ENCODE measurements around the gene SPTBN5. TPM values are rescaled to one million over a fixed set of nuclear protein-coding genes. Genes with fewer than 3 reads are reported as not detected.

The SPTBN5 gene
- total RNA-seq, 2 experiments from 2014 or later: 0.11 to 0.14 TPM

- no peak for ATAC-seq
- ChIA-PET CTCF (interaction anchor here (1.1 to 1.9 kb wide), 2 partner anchors 23 to 135 kb away, joined by 3 to 5 read pairs; partner anchors contain the start of gene MAPKBP1), POLR2A (interaction anchor here (1.0 kb wide), 1 partner anchor 92 kb away, joined by 3 read pairs; no protein-coding TSS in a partner anchor)
- Mint-ChIP-seq H3K4me3 (no peak overlapping the region), H3K9me3 (no peaks in the 10 kb centered on the region), H3K27me3 (no peaks in the 10 kb centered on the region), H3K36me3 (ENCODE audit: low read depth) (peaks cover 19% of the 10 kb centered on the region), H3K4me1 (ENCODE audit: low read depth) (peaks cover 7% of the 10 kb centered on the region), H3K27ac (no peak overlapping the region)
- TF ChIP-seq CTCF (IDR thresholded peaks at IDR 0.05): no peak
- no peak for DNase-seq
- intact Hi-C loops (cut with micrococcal nuclease): no loop called here
These were observed 15.0 kb upstream of the SPTBN5 start for GRCh38 chr15:41908736-41909461.

GRCh38 chr15:41907141-41907540 is 13.3 kb upstream of the SPTBN5 start:
- Mint-ChIP-seq H3K4me1 (ENCODE audit: low read depth) (peaks cover 7% of the 10 kb centered on the region), H3K4me3 (no peak overlapping the region), H3K36me3 (ENCODE audit: low read depth) (peaks cover 25% of the 10 kb centered on the region), H3K9me3 (no peaks in the 10 kb centered on the region), H3K27ac (no peak overlapping the region), H3K27me3 (no peaks in the 10 kb centered on the region)
- DNase-seq (no peak), ATAC-seq (no peak)
- ChIA-PET POLR2A (no interaction called here), CTCF (interaction anchor here (1.2 to 5.9 kb wide), 2 partner anchors 82 to 134 kb away, joined by 3 to 70 read pairs; partner anchors contain the start of gene MAPKBP1)
- no peak for TF ChIP-seq CTCF (IDR thresholded peaks at IDR 0.05)
- intact Hi-C loops (cut with micrococcal nuclease): no loop called here

- peaks cover 25% of the 10 kb centered on the region for H3K36me3 Mint-ChIP-seq (ENCODE audit: low read depth)
- H3K27me3 Mint-ChIP-seq: no peaks in the 10 kb centered on the region
- POLR2A ChIA-PET: no interaction called here
- H3K4me1 Mint-ChIP-seq (ENCODE audit: low read depth): peaks cover 7% of the 10 kb centered on the region
- no peak for TF ChIP-seq CTCF (IDR thresholded peaks at IDR 0.05)
- H3K9me3 Mint-ChIP-seq: no peaks in the 10 kb centered on the region
- ATAC-seq (no peak), DNase-seq (no peak)
- intact Hi-C loops (cut with micrococcal nuclease): no loop called here
- H3K27ac Mint-ChIP-seq: no peak overlapping the region
- no peak overlapping the region for H3K4me3 Mint-ChIP-seq
- CTCF ChIA-PET: interaction anchor here (1.2 to 5.9 kb wide), 3 partner anchors 12 to 134 kb away, joined by 3 to 70 read pairs (median 3); partner anchors contain the start of gene MAPKBP1
These were observed 12.8 kb upstream of the SPTBN5 start for GRCh38 chr15:41906608-41907007.

GRCh38 chr15:41905036-41905793 is 11.4 kb upstream of the SPTBN5 start:
- no peak overlapping the region for H3K27ac Mint-ChIP-seq
- ChIA-PET POLR2A (interaction anchor here (1.4 kb wide), 1 partner anchor 12 kb away, joined by 4 read pairs; no protein-coding TSS in a partner anchor), CTCF (interaction anchor here (0.6 to 5.9 kb wide), 42 partner anchors 10 to 439 kb away, joined by 3 to 70 read pairs (median 4); partner anchors contain the start of genes EHD4, MAPKBP1 and SPTBN5)
- H3K36me3 Mint-ChIP-seq (ENCODE audit: low read depth): peaks cover 26% of the 10 kb centered on the region
- DNase-seq: no peak
- H3K27me3 Mint-ChIP-seq: no peaks in the 10 kb centered on the region
- peaks cover 7% of the 10 kb centered on the region for H3K4me1 Mint-ChIP-seq (ENCODE audit: low read depth)
- intact Hi-C loops (cut with micrococcal nuclease): loop anchor here (2.0 kb wide), 1 partner anchor 132 kb away; no protein-coding TSS in a partner anchor
- ATAC-seq: peak; percentile 16
- H3K4me3 Mint-ChIP-seq: no peak overlapping the region
- H3K9me3 Mint-ChIP-seq: no peaks in the 10 kb centered on the region
- no peak for TF ChIP-seq CTCF (IDR thresholded peaks at IDR 0.05)
